HG02943 (cell line): Measurements from ENCODE around the gene SNX22.

ENCODE experiments used
- ATAC-seq: cut with Tn5 transposase; IDR thresholded peaks from one replicate; pipeline ENCODE4 v1.9.1; 2021; ENCODE audit warnings: mild to moderate bottlenecking, low read depth, moderate library complexity; ENCODE audit not compliant: unreplicated experiment

SNX22 gene

DNA sequence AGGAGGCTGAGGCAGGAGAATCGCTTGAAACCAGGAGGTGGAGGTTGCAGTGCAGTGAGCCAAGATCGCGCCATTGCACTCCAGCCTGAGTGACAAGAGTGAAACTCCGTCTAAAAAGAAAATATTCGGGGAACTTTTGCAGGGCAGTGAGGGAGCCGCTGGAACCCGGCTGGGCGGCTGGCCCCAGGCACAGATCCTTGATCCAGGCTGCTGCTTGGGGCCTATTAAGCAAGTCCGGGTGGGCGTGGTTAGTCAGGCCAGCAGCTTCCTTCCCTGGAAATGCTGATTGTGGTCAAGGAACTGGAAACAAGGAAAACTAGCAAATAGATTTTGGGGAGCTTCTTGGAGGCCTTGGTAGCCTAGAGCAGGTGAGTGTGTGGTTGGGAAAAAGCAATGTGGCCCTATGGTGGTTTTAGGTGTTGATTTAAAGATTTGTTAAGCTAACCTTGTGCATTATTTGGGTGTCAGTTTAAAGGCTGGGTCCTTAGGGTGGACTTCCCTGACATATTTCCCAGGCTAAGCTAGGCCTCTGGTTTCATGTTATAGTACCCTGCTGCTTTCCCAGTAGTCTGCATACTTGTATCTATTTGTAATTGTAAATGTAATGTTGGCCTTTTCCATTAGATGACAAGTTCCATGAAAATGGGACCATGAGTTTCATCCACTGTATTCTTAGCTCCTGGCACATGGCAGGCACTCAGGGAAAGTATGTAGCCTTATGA lies 17.7 kb upstream of the SNX22 start:
- ATAC-seq: no peak

DNA sequence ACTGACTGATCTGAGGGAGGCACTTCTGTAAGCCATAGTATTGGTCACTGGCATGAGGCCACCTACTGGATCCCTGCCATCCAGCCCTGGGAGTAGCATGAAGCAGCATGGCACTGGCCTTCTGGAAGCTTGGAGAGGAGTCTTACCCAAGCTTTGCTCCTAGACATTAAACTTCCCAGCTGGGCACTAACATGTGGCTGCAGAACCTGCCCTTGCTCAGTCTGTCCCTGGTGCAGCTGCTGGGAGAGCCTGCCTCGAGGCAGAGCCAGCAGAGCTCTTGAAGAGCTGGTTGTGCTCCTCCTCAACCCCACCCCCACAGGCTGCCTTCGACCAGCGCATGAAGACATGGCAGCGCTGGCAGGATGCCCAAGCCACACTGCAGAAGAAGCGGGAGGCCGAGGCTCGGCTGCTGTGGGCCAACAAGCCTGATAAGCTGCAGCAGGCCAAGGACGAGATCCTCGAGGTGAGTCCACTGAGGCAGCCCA lies 17.1 kb upstream of the SNX22 start:
- no peak for ATAC-seq

DNA sequence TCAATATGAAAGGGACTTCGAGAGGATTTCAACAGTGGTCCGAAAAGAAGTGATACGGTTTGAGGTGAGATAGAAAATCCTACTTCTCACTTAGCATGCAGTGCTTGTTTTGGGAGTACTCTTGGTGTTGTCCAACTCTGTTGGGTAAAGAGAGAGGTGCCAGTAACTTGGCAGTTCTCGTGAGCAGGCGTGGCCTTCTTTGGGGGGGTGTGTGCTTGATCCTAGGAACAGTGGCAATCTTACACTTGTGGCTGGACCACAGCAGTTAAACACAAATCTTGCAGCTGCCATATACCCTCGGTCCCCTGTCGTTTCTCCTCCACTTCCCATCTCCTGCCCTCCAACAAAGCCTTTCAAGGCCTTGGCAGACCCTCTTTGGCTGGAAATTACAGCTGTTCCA lies 15.2 kb upstream of the SNX22 start:
- no peak for ATAC-seq

DNA sequence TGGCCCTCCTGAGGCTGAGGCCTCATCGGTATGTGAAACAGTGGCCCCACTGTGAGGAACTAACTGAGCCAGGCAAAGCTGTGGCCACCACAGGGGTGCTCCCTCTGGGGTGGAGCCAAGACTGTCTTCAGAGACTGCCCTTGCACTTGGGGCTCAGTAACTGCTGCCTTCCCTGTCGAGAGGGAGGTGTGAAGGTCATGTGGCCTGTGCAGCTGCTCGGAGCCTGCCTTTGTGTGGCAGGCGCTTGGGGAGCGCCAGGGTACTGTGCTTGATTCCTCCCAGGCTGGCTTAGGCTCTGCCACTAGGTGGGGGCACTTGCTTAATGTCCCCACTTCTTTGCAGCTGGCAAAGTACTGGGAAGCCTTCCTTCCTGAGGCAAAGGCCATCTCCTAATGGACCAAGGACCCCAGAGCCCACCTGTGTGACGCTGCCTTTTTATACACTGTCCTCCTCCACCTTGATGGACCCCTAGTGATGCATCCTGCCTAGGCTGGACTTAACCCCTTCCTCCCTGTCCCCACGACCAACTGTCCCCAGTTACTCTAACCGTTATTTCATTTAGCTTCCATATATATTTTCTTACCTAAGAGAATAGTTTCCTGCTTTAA lies 14.2 kb upstream of the SNX22 start:
- no peak for ATAC-seq

DNA sequence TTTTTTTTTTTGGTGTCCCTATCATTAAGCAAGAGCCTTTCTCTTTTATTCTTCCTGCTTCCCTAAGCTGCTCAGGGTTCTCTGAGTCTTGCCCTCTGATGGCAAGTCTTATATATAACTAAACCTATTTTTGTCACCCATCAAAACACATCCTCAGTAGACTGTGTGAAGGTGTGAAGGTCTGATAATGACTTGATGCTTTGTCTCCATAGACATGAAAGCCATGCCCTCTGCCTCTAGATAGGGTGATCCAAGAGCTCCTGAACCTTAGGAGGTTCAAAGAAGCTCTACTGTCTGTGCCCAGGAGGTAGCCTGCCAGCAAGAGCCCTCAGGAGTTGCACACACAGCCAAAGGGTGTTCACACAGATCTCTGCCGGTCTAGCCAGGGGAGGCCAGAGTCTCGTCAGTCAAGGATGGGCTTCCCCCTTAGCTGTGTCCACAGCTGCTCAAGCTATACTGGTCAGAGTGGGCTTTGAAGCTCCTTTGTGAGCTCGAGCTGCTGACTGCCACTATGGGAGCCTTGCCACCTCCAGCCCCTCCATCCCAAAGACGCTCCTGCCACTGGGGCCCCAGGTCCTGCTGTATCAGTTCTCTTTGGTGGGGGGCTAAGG lies 13.1 kb upstream of the SNX22 start:
- no peak for ATAC-seq

DNA sequence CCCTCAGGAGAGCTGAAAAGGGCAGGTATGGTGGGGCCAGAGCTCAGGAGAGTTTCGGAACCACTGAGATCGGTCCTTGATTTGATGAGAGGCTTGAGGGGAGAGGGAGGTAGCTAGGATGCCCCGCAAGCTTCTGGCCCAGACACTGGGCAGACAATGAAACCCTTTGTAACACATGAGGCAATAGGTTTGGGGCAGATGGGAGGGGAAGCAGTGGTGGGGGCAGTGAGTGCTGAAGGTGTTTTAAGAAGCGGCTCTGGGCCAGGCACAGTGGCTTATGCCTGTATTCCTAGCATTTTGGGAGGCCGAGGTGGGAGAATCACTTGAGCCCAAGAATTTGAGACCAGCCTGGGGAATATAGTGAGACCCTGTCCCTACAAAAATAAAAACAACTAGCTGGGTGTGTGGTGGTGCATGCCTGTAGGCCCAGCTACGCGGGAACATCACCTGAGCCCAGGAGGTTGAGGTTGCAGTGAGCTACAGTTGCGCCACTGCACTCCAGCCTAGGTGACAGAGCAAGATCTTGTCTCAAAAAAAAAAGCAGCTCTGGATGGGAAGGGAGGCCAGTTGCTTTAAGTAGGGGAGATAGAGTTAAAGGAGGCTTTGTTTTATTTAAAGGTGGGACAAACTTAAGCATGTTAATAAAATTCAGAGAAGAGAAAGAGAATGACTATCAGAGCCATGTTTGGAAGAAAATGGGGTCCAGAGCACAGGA lies 9.6 kb upstream of the SNX22 start:
- ATAC-seq: no peak

DNA sequence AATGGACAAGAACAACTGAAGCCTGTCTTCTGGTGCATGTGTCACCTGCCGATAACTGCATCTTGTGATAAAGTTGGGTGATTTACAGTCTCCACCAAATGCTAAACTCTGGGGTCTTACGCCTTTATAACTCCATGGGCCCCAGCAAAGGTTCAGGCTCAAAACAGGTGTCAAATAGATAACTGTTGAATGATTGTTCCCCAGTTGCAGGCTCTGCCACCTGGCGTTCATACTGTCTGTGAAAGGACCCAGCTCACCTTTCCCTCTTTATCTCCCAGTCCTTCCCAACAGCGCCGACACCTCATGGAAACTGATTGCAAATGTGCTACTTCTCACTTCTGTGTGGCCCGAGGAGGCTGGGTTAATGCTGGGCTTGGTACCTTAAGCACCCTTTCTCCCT lies 8.3 kb upstream of the SNX22 start:
- no peak for ATAC-seq

DNA sequence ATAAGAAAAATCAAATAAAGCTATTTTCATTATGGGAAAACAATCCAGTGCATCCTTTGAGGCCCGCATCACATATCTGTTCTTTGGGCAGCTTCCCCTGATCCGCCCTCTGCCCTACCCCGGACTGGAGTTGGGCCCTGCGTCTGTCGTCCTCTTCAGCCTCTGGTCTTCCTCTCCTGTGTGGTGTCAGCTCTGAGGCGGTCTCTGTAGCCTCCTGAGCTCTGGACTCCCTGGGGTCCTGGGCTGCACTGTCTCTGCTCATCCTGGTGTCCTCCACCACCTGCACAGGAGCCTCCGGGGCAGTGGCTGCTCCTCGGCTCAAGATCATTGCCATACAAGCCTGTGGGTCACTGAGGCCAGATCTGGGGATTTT lies 7.4 kb upstream of the SNX22 start:
- peak; percentile 22 for ATAC-seq

DNA sequence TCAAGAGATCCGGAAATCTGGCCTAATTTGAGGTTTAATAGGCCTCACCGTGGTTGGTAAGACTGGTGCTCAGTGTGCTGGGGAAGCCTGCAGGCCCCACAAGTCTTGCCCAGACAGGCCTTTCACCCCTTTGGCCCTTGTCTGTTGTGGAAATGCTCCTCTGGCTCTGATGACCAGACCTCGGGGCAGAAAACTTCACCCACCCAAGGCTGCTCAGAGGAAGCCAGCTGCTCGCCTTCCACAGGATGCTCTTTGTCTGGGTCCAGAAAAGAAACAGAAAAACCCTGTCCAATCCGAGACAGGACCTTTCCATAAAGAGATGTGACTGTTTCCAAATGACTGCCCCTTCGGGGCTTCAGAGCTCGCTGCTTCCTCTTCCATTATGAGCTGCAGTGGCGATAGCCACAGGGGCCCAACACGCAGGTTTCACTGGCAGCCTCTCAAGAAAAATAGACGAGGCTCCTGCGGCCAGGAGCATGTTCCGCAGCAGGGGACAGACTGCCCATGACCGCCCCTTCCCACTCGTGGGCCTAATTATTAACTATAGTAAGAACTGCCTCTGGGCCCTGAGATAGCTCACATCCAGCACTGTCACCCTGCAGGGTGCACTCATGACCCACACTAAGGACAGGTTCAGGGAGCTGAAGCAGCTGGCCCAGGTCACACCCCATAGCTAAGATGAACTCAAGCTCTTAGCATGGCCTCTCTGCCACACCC lies 6.8 kb upstream of the SNX22 start:
- ATAC-seq: peak; percentile 55

DNA sequence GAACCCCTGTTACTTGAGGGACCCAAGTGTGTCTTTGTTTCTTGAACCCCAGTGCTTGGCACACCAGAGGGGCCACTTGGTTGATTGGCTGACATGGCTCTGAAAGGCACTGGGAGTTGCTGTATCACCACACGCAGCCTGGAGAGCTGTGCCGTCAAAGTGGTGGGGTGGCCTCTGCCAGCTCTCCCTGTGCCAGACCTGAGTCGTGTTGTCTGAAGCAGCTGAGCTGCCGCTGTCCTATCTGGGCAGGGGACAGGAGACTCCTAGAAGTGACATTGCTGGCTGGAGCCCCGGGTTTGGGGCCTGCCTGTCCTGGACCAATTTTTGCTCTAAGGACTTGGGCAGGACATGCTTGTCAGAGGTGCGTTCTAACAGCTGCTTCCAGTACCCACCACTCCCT lies 5.5 kb upstream of the SNX22 start:
- ATAC-seq: no peak

DNA sequence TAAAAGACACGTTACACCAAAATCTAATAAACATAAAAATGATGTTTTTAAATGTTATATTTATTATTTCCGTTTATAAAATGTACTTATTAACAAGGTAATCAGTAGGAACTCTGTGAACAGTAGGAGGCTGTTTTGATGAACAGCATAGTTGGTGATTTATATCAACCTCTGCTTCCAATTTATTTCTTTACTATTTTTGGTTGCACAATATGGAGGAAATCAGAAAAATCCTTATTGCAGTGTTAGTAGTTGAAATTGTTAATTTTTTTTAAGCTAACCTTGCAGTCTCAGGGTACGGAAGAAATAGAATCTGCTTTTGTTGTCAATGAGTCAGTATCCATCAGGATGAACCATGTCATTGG lies 5.0 kb upstream of the SNX22 start:
- no peak for ATAC-seq

DNA sequence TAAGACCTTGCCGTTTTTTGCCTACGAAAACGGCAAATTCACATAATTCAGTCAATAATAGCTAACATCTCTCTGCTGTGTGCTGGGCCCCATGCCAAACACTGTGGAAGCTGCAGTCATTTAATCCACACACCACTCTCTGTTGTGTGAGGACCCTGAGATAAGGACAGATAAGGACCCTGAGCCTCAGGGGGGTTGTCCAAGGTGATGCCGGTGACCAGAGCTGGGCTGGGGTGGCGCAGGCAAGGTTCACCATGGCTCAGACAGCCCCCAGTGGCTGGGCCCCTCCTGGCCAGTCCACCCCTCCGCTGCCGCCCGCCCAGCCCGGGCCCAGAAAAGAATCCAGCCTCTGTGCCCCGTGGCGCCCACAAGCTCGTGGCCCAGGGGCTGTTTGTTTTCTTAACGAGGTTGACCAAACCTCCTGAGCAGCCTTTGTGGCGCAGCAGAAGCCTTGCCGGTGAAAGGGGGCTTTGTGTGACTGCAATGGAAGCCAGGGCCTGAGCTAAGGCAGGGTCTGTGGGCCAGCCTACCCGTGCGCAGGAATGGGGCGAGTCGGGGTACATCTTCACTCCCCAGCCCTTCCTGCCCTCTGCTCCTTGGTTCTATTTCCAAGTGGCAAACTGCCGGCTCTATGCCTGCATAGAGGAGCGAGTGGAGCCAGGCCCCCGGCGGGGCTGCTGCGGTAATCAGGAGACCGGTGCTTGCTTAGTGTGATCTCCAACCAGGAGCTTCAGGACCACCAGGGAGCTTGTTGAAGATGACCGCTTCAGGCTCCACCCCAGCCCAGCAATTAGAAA lies 4.4 kb upstream of the SNX22 start:
- ATAC-seq: no peak

DNA sequence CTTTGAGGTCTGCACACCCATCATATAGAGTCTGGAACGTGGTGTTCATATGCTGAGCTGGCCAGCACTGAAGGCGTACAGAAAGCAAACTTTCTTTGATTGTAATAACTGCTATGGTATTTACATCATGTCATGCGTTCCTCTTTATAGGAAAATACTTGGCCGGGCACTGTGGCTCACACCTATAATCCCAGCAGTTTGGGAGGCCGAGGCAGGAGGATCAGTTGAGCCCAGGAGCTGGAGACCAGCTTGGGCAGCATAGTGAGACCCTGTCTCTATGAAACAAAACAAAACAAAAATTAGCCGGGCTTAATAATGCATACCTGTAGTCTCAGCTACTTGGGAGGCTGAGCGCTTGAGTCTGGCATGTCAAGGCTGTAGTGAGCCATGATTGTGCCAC lies 3.4 kb upstream of the SNX22 start:
- no peak for ATAC-seq

DNA sequence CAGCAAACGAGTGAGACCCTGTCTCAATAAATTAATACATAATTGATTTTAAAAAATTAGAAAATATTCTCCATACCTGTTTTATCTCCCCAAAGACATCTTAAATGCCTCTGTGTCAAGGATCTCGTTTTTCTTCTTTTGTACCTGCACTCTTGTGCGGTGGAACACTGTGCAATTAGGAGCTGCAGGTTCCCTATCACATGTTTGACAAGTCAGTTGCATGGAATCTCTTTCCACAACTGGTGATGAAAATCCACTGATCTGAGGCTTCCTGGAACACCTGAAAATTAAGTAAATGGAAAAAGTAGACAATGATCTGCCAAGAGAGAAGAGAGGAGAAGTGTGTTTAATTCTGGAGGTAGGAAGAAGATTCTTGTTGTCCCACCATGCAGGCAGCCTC lies 3.0 kb upstream of the SNX22 start:
- no peak for ATAC-seq

DNA sequence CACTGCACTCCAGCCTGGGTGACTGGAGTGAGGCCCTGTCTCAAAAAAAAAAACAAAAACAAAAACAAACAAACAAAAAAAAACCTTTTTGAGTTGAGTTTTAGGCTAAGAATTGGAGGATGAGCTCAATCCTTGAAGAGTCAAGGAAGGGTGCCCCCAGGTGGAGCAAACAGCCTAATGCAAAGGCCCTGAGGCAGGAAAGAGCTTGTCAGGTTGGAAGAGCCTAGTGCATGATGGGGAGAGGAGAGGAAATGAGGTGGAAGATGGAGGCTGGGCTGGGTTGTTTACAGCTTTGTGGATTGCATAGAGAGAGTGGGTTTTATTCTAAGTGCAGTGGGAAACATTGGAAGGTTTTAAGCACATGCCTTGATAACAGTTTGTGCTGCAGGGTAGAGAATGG lies 2.1 kb upstream of the SNX22 start:
- ATAC-seq: no peak

DNA sequence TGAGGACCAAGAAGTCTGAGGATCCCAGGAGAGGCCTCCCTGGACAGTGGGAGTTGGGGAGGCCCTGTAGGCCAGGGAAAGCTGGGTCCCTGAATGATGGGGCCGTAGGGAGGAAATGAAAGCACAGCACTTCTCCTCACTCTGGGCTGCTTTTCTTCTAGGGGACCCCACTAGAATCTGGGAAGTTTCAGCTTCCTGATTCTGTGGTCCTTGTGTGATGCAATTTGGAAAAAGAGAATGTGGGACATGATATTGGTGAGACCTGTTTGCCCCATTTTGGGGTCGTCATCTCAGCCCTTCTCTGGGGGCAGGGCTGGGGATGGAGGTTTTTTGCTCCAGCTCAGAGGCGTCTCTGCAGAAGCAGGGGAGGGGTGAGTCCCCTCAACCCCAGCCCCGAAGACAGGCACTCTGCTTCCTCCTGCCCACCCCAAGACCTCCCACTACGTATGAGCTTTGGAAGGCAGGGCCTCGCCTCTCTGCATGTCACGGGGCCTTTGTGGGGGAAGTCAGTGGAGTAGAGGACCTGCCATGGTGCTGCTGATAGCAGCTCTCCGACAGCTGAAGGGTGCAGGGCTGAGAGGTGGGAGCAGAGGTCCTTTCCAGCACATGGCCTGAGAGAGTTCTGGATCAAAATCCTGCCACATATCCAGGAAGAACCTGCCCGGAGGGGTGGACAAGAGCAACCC lies 1.5 kb upstream of the SNX22 start:
- no peak for ATAC-seq

DNA sequence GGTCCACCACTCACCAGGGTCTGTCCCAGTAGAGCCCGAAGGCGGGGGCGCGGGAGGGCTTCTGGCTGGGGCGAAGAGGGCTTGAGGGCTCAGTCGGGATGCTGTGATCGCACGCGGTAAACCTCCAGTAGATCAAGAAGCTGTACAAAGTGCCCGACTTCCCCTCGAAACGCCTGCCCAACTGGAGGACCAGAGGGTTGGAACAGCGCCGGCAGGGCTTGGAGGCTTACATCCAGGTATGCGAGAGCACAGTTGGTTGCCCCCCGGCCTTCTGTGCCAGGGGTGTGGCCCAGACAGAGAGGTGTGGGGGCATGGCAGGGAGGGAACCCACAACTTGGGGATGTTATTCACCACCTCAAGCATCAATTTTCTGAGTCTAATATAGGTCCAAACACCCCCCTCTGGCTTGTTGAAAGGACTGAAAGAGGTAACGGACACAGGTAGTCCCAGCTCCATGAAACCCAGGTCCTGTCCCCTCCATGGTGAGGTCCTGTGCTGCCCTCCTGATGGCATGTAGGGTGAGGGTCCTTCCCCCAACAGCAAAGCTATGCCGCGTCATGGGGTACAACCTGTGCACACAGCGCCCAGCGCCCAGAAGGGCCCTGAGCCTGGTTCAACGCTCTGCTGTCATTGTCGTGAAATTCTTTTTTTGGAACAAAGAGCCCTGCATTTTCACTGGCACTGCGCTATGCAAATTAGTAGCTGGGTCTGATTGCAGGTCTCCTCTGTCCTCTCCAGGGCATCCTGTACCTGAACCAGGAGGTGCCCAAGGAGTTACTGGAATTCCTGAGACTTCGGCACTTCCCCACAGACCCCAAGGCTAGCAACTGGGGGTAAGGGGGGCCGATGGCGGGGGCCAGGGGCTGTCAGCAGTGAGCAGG lies 1.2 kb downstream of the SNX22 start:
- no peak for ATAC-seq
